Activated naive CD4-positive, alpha-beta T cell treated with anti-CD3 and anti-CD28 coated beads, Interleukin-2, amount 50 U/mL, for 72 hours (primary cell): ENCODE measurements around the gene FIGN. TPM values are rescaled to one million over a fixed set of nuclear protein-coding genes. Genes with fewer than 3 reads are reported as not detected.

Experiments
- ATAC-seq, 2 donors: fragments of 150-1000 bp; cut with Tn5 transposase; 2 replicates each; pipeline ENCODE4 v1.10.0; 2021; ENCODE audit warnings: mild to moderate bottlenecking in 2 of 2, moderate library complexity in 2 of 2
- DNase-seq, 2 donors: peaks; one replicate each; pipeline ENCODE4 v3.0.0; 2021 to 2022; ENCODE audit warnings: low spot score in 2 of 2
- H3K27ac Mint-ChIP-seq, 2 donors: one replicate each; pipeline ENCODE4 v1.8.0; 2022; ENCODE audit warnings: mild to moderate bottlenecking in 2 of 2, mixed read lengths in 2 of 2
- H3K36me3 Mint-ChIP-seq, 2 donors: one replicate each; pipeline ENCODE4 v1.8.0; 2022; ENCODE audit warnings: mixed read lengths in 2 of 2
- H3K9me3 Mint-ChIP-seq, 2 donors: one replicate each; pipeline ENCODE4 v1.8.0; 2022; ENCODE audit warnings: mixed read lengths in 2 of 2
- total RNA-seq, 2 donors: library from RNA; stranded (reverse); gene quantifications; one replicate each; pipeline ENCODE4 v1.2.3, GENCODE V29; 2022

The FIGN gene
- total RNA-seq, 2 donors from 2014 or later, result not detected

- DNase-seq (no peak), ATAC-seq (no peak)
- Mint-ChIP-seq H3K9me3 (no peaks in the 10 kb centered on the region), H3K36me3 (no peaks in the 10 kb centered on the region), H3K27ac (no peak overlapping the region)
Observed at GRCh38 chr2:163592954-163593622, 142.7 kb downstream of the FIGN start.

- H3K9me3 Mint-ChIP-seq, result peaks cover 2% of the 10 kb centered on the region in 2 donors
- no peaks in the 10 kb centered on the region for H3K36me3 Mint-ChIP-seq
- H3K27ac Mint-ChIP-seq, result no peak overlapping the region
- ATAC-seq (no peak), DNase-seq (no peak)
Observed at GRCh38 chr2:163591461-163591860, 144.3 kb downstream of the FIGN start.

GRCh38 chr2:163580757-163581156, 155.1 kb downstream of the FIGN start:
- Mint-ChIP-seq H3K27ac (no peak overlapping the region), H3K36me3 (no peaks in the 10 kb centered on the region), H3K9me3 (peaks cover 11 to 14% of the 10 kb centered on the region in 2 donors)
- ATAC-seq (no peak), DNase-seq (no peak)

GRCh38 chr2:163574309-163574708, 161.5 kb downstream of the FIGN start:
- Mint-ChIP-seq H3K9me3 (peaks cover 8 to 11% of the 10 kb centered on the region in 2 donors), H3K36me3 (no peaks in the 10 kb centered on the region), H3K27ac (no peak overlapping the region)
- DNase-seq (no peak), ATAC-seq (no peak)

- Mint-ChIP-seq H3K9me3 (peaks cover 4 to 6% of the 10 kb centered on the region in 2 donors), H3K36me3 (no peaks in the 10 kb centered on the region), H3K27ac (no peak overlapping the region)
- DNase-seq (no peak), ATAC-seq (no peak)
Observed at GRCh38 chr2:163573652-163574051, 162.2 kb downstream of the FIGN start.

GRCh38 chr2:163572850-163573249, 163.0 kb downstream of the FIGN start:
- Mint-ChIP-seq H3K9me3 (peaks cover 6 to 8% of the 10 kb centered on the region in 2 donors), H3K36me3 (no peaks in the 10 kb centered on the region), H3K27ac (no peak overlapping the region)
- no peak for ATAC-seq
- no peak for DNase-seq

GRCh38 chr2:163571423-163572102, 164.2 kb downstream of the FIGN start:
- no peaks in the 10 kb centered on the region for H3K36me3 Mint-ChIP-seq
- no peak for ATAC-seq
- H3K9me3 Mint-ChIP-seq, result peaks cover 0 to 4% of the 10 kb centered on the region in 2 donors
- H3K27ac Mint-ChIP-seq, result no peak overlapping the region
- DNase-seq, result no peak

GRCh38 chr2:163570391-163570790, 165.4 kb downstream of the FIGN start:
- H3K36me3 Mint-ChIP-seq, result no peaks in the 10 kb centered on the region
- H3K9me3 Mint-ChIP-seq, result peaks cover 0 to 4% of the 10 kb centered on the region in 2 donors
- DNase-seq (no peak), ATAC-seq (no peak)
- no peak overlapping the region for H3K27ac Mint-ChIP-seq

GRCh38 chr2:163565192-163565591, 170.6 kb downstream of the FIGN start:
- H3K27ac Mint-ChIP-seq, result no peak overlapping the region
- no peaks in the 10 kb centered on the region for H3K36me3 Mint-ChIP-seq
- ATAC-seq, result no peak
- H3K9me3 Mint-ChIP-seq, result peaks cover 0 to 7% of the 10 kb centered on the region in 2 donors
- DNase-seq, result no peak

GRCh38 chr2:163564236-163564635, 171.6 kb downstream of the FIGN start:
- H3K36me3 Mint-ChIP-seq, result no peaks in the 10 kb centered on the region
- H3K9me3 Mint-ChIP-seq, result peaks cover 0 to 7% of the 10 kb centered on the region in 2 donors
- H3K27ac Mint-ChIP-seq, result no peak overlapping the region
- no peak for DNase-seq
- no peak for ATAC-seq

- DNase-seq, result no peak
- Mint-ChIP-seq H3K36me3 (no peaks in the 10 kb centered on the region), H3K27ac (no peak overlapping the region), H3K9me3 (peaks cover 0 to 4% of the 10 kb centered on the region in 2 donors)
- no peak for ATAC-seq
Observed at GRCh38 chr2:163563336-163563735, 172.5 kb downstream of the FIGN start.

GRCh38 chr2:163558251-163559021, 177.4 kb downstream of the FIGN start:
- Mint-ChIP-seq H3K36me3 (no peaks in the 10 kb centered on the region), H3K9me3 (peaks cover 4 to 10% of the 10 kb centered on the region in 2 donors), H3K27ac (no peak overlapping the region)
- no peak for ATAC-seq
- no peak for DNase-seq

GRCh38 chr2:163556511-163556910, 179.3 kb downstream of the FIGN start:
- no peak for DNase-seq
- ATAC-seq, result no peak
- H3K27ac Mint-ChIP-seq, result no peak overlapping the region
- peaks cover 4 to 10% of the 10 kb centered on the region in 2 donors for H3K9me3 Mint-ChIP-seq
- H3K36me3 Mint-ChIP-seq, result no peaks in the 10 kb centered on the region

- H3K27ac Mint-ChIP-seq, result no peak overlapping the region
- H3K36me3 Mint-ChIP-seq, result no peaks in the 10 kb centered on the region
- DNase-seq, result no peak
- ATAC-seq, result no peak
- peaks cover 0 to 10% of the 10 kb centered on the region in 2 donors for H3K9me3 Mint-ChIP-seq
Observed at GRCh38 chr2:163554864-163555263, 180.9 kb downstream of the FIGN start.

- Mint-ChIP-seq H3K27ac (no peak overlapping the region), H3K36me3 (no peaks in the 10 kb centered on the region), H3K9me3 (peaks cover 0 to 10% of the 10 kb centered on the region in 2 donors)
- no peak for DNase-seq
- ATAC-seq, result no peak
Observed at GRCh38 chr2:163553601-163554000, 182.2 kb downstream of the FIGN start.

- Mint-ChIP-seq H3K27ac (no peak overlapping the region), H3K9me3 (peaks cover 0 to 8% of the 10 kb centered on the region in 2 donors), H3K36me3 (no peaks in the 10 kb centered on the region)
- ATAC-seq (no peak), DNase-seq (no peak)
Observed at GRCh38 chr2:163552758-163553157, 183.1 kb downstream of the FIGN start.

- DNase-seq, result no peak
- Mint-ChIP-seq H3K27ac (no peak overlapping the region), H3K36me3 (no peaks in the 10 kb centered on the region), H3K9me3 (peaks cover 0 to 7% of the 10 kb centered on the region in 2 donors)
- no peak for ATAC-seq
Observed at GRCh38 chr2:163551616-163552373, 184.0 kb downstream of the FIGN start.
